ENCODE measurements around the gene CHMP6.
A peak's percentile ranks its signal among the peaks of the same experiment; 100 is the strongest.

Gene CHMP6

DNA sequence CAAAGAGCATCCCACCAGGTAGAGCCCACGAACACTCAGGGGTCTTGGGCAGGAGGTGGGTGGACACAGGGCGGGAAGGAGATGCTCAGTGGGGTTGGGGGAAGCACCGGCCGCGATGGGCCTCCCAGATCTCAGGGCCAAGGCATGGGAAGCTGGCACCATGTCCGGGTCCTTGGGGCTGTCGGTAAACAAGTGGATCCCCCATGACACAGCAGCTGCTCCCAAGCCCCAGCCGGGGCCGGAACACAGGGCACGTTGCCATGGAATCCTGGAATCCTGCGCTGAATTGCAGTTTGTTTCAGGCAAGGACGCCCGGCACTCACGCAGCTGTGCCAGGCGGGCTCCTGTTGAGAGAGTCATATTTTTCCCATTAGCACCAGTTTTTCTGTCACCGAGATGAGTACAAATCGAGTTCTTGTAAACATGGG is 23.0 kb upstream of the CHMP6 start:
- no peak overlapping the region for H3K4me3 ChIP-seq (ENCODE audit: low read depth, low read length)
- no peak for DNase-seq (ENCODE audit: low read depth)
- TF ChIP-seq CTCF (IDR thresholded peaks at IDR 0.05; ENCODE audit: insufficient read depth, low read depth, low read length, missing control alignments), result no peak

GRCh38 chr17:80969030-80969673 is 22.5 kb upstream of the CHMP6 start:
- no peak for DNase-seq (ENCODE audit: low read depth)
- H3K4me3 ChIP-seq (ENCODE audit: low read depth, low read length), result no peak overlapping the region
- no peak for TF ChIP-seq CTCF (IDR thresholded peaks at IDR 0.05; ENCODE audit: insufficient read depth, low read depth, low read length, missing control alignments)

DNA sequence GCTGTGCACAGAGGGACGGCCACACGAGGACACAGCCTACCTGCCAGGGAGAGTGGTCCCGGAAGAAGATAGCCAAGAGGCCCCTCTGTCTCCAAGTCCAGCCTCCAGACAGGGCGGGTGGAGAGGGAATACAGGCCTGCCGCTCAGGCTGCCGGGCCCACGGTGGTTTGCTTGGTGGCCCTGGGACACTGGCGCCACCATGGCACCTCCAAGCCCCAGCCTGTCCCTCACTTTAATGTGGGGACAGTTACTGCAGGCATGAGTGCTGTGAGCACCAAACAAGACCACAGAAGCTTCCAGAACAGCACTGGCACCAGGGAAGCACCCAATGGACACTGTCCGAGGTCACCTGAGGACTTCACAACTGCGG is 22.0 kb upstream of the CHMP6 start:
- H3K4me3 ChIP-seq (ENCODE audit: low read depth, low read length), result no peak overlapping the region

GRCh38 chr17:80970044-80970761 is 21.4 kb upstream of the CHMP6 start:
- peak; percentile 69 for DNase-seq (ENCODE audit: low read depth)
- no peak overlapping the region for H3K4me3 ChIP-seq (ENCODE audit: low read depth, low read length)
- TF ChIP-seq CTCF (IDR thresholded peaks at IDR 0.05; ENCODE audit: insufficient read depth, low read depth, low read length, missing control alignments), result peak; percentile 73

More for the DNA sequence above, 22.0 kb upstream of the CHMP6 start:
- no peak for TF ChIP-seq CTCF (IDR thresholded peaks at IDR 0.05; ENCODE audit: insufficient read depth, low read depth, low read length, missing control alignments)
- no peak for DNase-seq (ENCODE audit: low read depth)

GRCh38 chr17:80970762-80971703 is 20.6 kb upstream of the CHMP6 start:
- H3K4me3 ChIP-seq (ENCODE audit: low read depth, low read length), result no peak overlapping the region
- no peak for DNase-seq (ENCODE audit: low read depth)
- TF ChIP-seq CTCF (IDR thresholded peaks at IDR 0.05; ENCODE audit: insufficient read depth, low read depth, low read length, missing control alignments), result no peak

GRCh38 chr17:80971704-80972304 is 19.8 kb upstream of the CHMP6 start:
- no peak overlapping the region for H3K4me3 ChIP-seq (ENCODE audit: low read depth, low read length)
- no peak for TF ChIP-seq CTCF (IDR thresholded peaks at IDR 0.05; ENCODE audit: insufficient read depth, low read depth, low read length, missing control alignments)

More at GRCh38 chr17:80971704-80972304, 19.8 kb upstream of the CHMP6 start:
- no peak for DNase-seq (ENCODE audit: low read depth)
